H9 (cell line): ENCODE results near the gene UNC5A. TPM values are rescaled to one million over a fixed set of nuclear protein-coding genes. Genes with fewer than 3 reads are reported as not detected.

Experiments
- DNase-seq: peaks from one replicate; pipeline ENCODE4 v3.0.0-alpha.2; 2017
- H2AFZ ChIP-seq: one replicate; pipeline ENCODE4 v1.6.1; 2013; ENCODE audit warnings: mild to moderate bottlenecking, low read length, control low read depth, moderate library complexity
- H2AK5ac ChIP-seq: 2 replicates; pipeline ENCODE4 v1.6.1; 2013; ENCODE audit warnings: low read length, control low read depth, mixed read lengths; ENCODE audit not compliant: insufficient read length
- H2BK120ac ChIP-seq: one replicate; pipeline ENCODE4 v1.6.1; 2013; ENCODE audit warnings: low read depth, mild to moderate bottlenecking, low read length, control low read depth, inconsistent platforms; ENCODE audit not compliant: poor library complexity, severe bottlenecking
- H2BK12ac ChIP-seq: 2 replicates; pipeline ENCODE4 v1.6.1; 2013; ENCODE audit warnings: low read length, control low read depth, mixed read lengths, low read depth; ENCODE audit not compliant: insufficient read length
- H2BK15ac ChIP-seq: 2 replicates; pipeline ENCODE4 v1.6.1; 2013; ENCODE audit warnings: low read depth, low read length, control low read depth
- H2BK20ac ChIP-seq: one replicate; pipeline ENCODE4 v1.6.1; 2013; ENCODE audit warnings: low read depth, mild to moderate bottlenecking, low read length, control low read depth, inconsistent platforms; ENCODE audit not compliant: poor library complexity, severe bottlenecking
- H2BK5ac ChIP-seq: 2 replicates; pipeline ENCODE4 v1.6.1; 2013; ENCODE audit warnings: low read length, control low read depth, mixed read lengths; ENCODE audit not compliant: insufficient read length
- H3K14ac ChIP-seq: 2 replicates; pipeline ENCODE4 v1.6.1; 2013; ENCODE audit warnings: low read length, control low read depth; ENCODE audit not compliant: insufficient read depth
- H3K18ac ChIP-seq: 2 replicates; pipeline ENCODE4 v1.6.1; 2013; ENCODE audit warnings: low read depth, mild to moderate bottlenecking, mixed read lengths, low read length, control low read depth; ENCODE audit not compliant: insufficient read length
- H3K23ac ChIP-seq: 2 replicates; pipeline ENCODE4 v1.6.1; 2013; ENCODE audit warnings: low read length, control low read depth, mixed read lengths, low read depth; ENCODE audit not compliant: insufficient read length
- H3K23me2 ChIP-seq: 2 replicates; pipeline ENCODE4 v1.6.1; 2013; ENCODE audit warnings: low read depth, mild to moderate bottlenecking, mixed read lengths, low read length, control low read depth; ENCODE audit not compliant: insufficient read length, poor library complexity, severe bottlenecking
- H3K27ac ChIP-seq: 2 replicates; pipeline ENCODE4 v1.5.1; 2013; ENCODE audit warnings: low read length, control low read depth, mixed read lengths, low read depth; ENCODE audit not compliant: insufficient read length
- H3K27me3 ChIP-seq: 2 replicates; pipeline ENCODE4 v1.6.1; 2013; ENCODE audit warnings: low read length, control low read depth, inconsistent platforms; ENCODE audit not compliant: insufficient read depth
- H3K4ac ChIP-seq: 2 replicates; pipeline ENCODE4 v1.6.1; 2013; ENCODE audit warnings: low read depth, mild to moderate bottlenecking, control low read depth, inconsistent platforms, low read length, moderate library complexity
- H3K4me1 ChIP-seq: 2 replicates; pipeline ENCODE4 v1.6.1; 2013; ENCODE audit warnings: low read length, control low read depth, inconsistent platforms; ENCODE audit not compliant: insufficient read depth
- H3K4me2 ChIP-seq: 2 replicates; pipeline ENCODE4 v1.6.1; 2013; ENCODE audit warnings: low read length, control low read depth, mixed read lengths; ENCODE audit not compliant: insufficient read length, insufficient read depth
- H3K56ac ChIP-seq: 2 replicates; pipeline ENCODE4 v1.6.1; 2013; ENCODE audit warnings: low read depth, mild to moderate bottlenecking, mixed read lengths, low read length, control low read depth; ENCODE audit not compliant: insufficient read length
- H3K79me1 ChIP-seq: 2 replicates; pipeline ENCODE4 v1.6.1; 2013; ENCODE audit warnings: low read depth, mild to moderate bottlenecking, moderate library complexity, low read length, control low read depth, inconsistent platforms; ENCODE audit not compliant: insufficient read depth, poor library complexity, severe bottlenecking
- H3K79me2 ChIP-seq: 2 replicates; pipeline ENCODE4 v1.6.1; 2013; ENCODE audit warnings: low read length, control low read depth, inconsistent platforms; ENCODE audit not compliant: insufficient read depth
- H3K9ac ChIP-seq: 2 replicates; pipeline ENCODE4 v1.6.1; 2013; ENCODE audit warnings: low read length, control low read depth, mixed read lengths; ENCODE audit not compliant: insufficient read length; ENCODE audit errors: extremely low read depth
- H3K9me3 ChIP-seq: one replicate; pipeline ENCODE4 v1.6.1; 2013; ENCODE audit warnings: low read depth, low read length, inconsistent platforms; ENCODE audit not compliant: control insufficient read depth
- H3T11ph ChIP-seq: one replicate; pipeline ENCODE4 v1.6.1; 2013; ENCODE audit warnings: mild to moderate bottlenecking, low read length, control low read depth, inconsistent platforms
- H4K20me1 ChIP-seq: one replicate; pipeline ENCODE4 v1.6.1; 2013; ENCODE audit not compliant: control insufficient read depth, insufficient read length, insufficient read depth
- H4K5ac ChIP-seq: 2 replicates; pipeline ENCODE4 v1.6.1; 2013; ENCODE audit warnings: low read depth, mild to moderate bottlenecking, mixed read lengths, low read length, control low read depth; ENCODE audit not compliant: insufficient read length
- H4K8ac ChIP-seq: replicated peaks from 2 replicates; pipeline ENCODE4 v1.6.1; 2013; ENCODE audit warnings: low read length, control low read depth, mixed read lengths, low read depth; ENCODE audit not compliant: insufficient read length
- H4K91ac ChIP-seq: 2 replicates; pipeline ENCODE4 v1.6.1; 2013; ENCODE audit warnings: low read depth, mild to moderate bottlenecking, moderate library complexity, mixed read lengths, low read length, control low read depth; ENCODE audit not compliant: insufficient read length
- H3K27ac Mint-ChIP-seq, 3 experiments: 2 replicates in 2 of 3; 3 replicates in 1 of 3; pipeline ENCODE4 v1.8.0; 2020 to 2021; ENCODE audit warnings: mixed read lengths in 3 of 3, mild to moderate bottlenecking in 1 of 3, moderate library complexity in 1 of 3
- H3K27me3 Mint-ChIP-seq: 2 replicates; pipeline ENCODE4 v1.8.0; 2021; ENCODE audit warnings: low read depth, mild to moderate bottlenecking, moderate library complexity, mixed read lengths
- H3K36me3 Mint-ChIP-seq, 3 experiments: 2 replicates in 2 of 3; 3 replicates in 1 of 3; pipeline ENCODE4 v1.8.0; 2020 to 2021; ENCODE audit warnings: low read depth in 3 of 3, mixed read lengths in 3 of 3; ENCODE audit not compliant: insufficient read depth in 1 of 3
- H3K4me1 Mint-ChIP-seq, 2 experiments: 2 replicates each; pipeline ENCODE4 v1.8.0; 2020; ENCODE audit warnings: mixed read lengths in 2 of 2
- H3K4me3 Mint-ChIP-seq, 2 experiments: 2 replicates in 1 of 2; 3 replicates in 1 of 2; pipeline ENCODE4 v1.8.0; 2020 to 2021; ENCODE audit warnings: mild to moderate bottlenecking in 2 of 2, mixed read lengths in 2 of 2, moderate library complexity in 1 of 2
- H3K9me3 Mint-ChIP-seq, 2 experiments: 2 replicates in 1 of 2; 3 replicates in 1 of 2; pipeline ENCODE4 v1.8.0; 2020; ENCODE audit warnings: mild to moderate bottlenecking in 2 of 2, mixed read lengths in 2 of 2, moderate library complexity in 1 of 2
- CTCF ChIP-seq: fragments of 200-600 bp; sonication (generic); conservative IDR thresholded peaks from 3 replicates; pipeline ENCODE4 v1.8.0; 2021; ENCODE audit warnings: antibody characterized with exemption, mild to moderate bottlenecking
- WGBS: extraction: QIAGEN DNeasy Blood & Tissue Kit; methylation state at CpG from one replicate; pipeline ENCODE4 v1.1.7; 2013; ENCODE audit warnings: missing lambda C conversion rate, low lambda C conversion rate, mixed read lengths; ENCODE audit not compliant: insufficient read length; ENCODE audit errors: extremely low coverage; 5-methylcytosine and 5-hydroxymethylcytosine counted together
- total RNA-seq: library from RNA; stranded (reverse); gene quantifications from 2 replicates; pipeline ENCODE4 v1.2.1, GENCODE V29; 2021

The UNC5A gene
- total RNA-seq, 1 experiment from 2014 or later: 4.4 TPM

- H3K56ac ChIP-seq: no peak overlapping the region
- H3T11ph ChIP-seq: no peak overlapping the region
- no peak overlapping the region for H2BK15ac ChIP-seq
- H3K27ac ChIP-seq: no peak overlapping the region
- no peaks in the 10 kb centered on the region for H4K20me1 ChIP-seq
- H2BK12ac ChIP-seq: no peak overlapping the region
- no peak overlapping the region for H2AFZ ChIP-seq
- H2BK20ac ChIP-seq: no peak overlapping the region
- no peaks in the 10 kb centered on the region; the same call in 1 of the 2 replicates for H3K4me1 ChIP-seq
- H2BK5ac ChIP-seq: no peak overlapping the region
- TF ChIP-seq CTCF: no peak
- peaks cover 44 to 67% of the 10 kb centered on the region in 2 experiments for H3K4me1 Mint-ChIP-seq
- no peak overlapping the region for H4K91ac ChIP-seq
- peaks cover 16% of the 10 kb centered on the region; the same call in 1 of the 2 replicates for H3K27me3 ChIP-seq
- no CpG with 5 or more reads among the region's 16 CpGs for WGBS
- H3K79me1 ChIP-seq: no peaks in the 10 kb centered on the region
- no peak overlapping the region for H3K27ac Mint-ChIP-seq
- no peak overlapping the region for H2AK5ac ChIP-seq
- H3K4me3 Mint-ChIP-seq: no peak overlapping the region
- no peaks in the 10 kb centered on the region for H3K79me2 ChIP-seq
- H3K36me3 Mint-ChIP-seq: no peaks in the 10 kb centered on the region; a peak in 2 of 7 replicates
- H3K9me3 Mint-ChIP-seq: no peaks in the 10 kb centered on the region; a peak in 1 of 5 replicates
- H3K9ac ChIP-seq: no peak overlapping the region
- no peak for DNase-seq
- peaks cover 66% of the 10 kb centered on the region for H3K27me3 Mint-ChIP-seq
- no peak overlapping the region for H3K4me2 ChIP-seq
- H3K23ac ChIP-seq: no peak overlapping the region
- no peak overlapping the region for H3K4ac ChIP-seq
- H2BK120ac ChIP-seq: no peak overlapping the region
- H4K5ac ChIP-seq: no peak overlapping the region
- H3K9me3 ChIP-seq: no peaks in the 10 kb centered on the region
- no peak overlapping the region for H3K18ac ChIP-seq
- peaks cover 20% of the 10 kb centered on the region for H3K23me2 ChIP-seq
- no peak overlapping the region for H3K14ac ChIP-seq
- no peak overlapping the region for H4K8ac ChIP-seq
Observed at GRCh38 chr5:176813587-176814312, 3.4 kb downstream of the UNC5A start.
